ENCODE data around the gene NTN1.

The NTN1 gene

DNA sequence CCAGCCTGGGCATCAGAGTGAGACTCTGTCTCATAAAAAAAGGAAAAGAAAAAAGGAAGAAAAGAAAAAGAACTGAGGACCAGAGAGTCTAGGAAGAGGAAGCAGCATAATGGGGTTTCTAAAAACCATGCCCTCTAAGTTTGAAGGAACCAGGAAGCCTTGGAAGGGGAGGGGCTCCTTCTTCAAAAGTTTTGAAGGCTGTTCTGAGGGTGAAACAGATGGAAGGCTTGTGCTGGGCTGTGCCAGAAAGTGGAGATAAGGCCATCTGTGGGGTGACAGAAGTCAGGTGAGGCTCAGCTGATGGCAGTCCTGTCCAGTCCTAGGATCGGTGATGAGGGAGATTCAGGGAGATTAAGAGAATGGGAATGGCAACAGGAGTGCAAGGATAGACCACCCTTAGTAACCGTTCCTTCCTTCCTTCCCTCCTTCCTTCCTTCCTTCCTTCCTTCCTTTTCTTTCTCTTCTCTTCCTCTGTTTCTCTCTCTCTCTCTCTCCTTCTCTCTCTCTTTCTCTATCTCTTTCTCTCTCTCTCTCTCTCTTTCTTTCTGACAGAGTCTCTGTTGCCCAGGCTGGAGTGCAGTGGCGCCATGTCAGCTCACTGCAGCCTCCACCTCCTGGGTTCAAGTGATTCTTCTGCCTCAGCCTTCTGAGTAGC, 182.6 kb downstream of the NTN1 start:
- Histone ChIP-seq H3K27me3 (ENCODE audit: control insufficient read depth, insufficient read depth, low read length) (no peaks in the 10 kb centered on the region), H3K9ac (ENCODE audit: low read length) (no peak overlapping the region), H3K9me3 (ENCODE audit: control insufficient read depth, low read length) (no peaks in the 10 kb centered on the region)

DNA sequence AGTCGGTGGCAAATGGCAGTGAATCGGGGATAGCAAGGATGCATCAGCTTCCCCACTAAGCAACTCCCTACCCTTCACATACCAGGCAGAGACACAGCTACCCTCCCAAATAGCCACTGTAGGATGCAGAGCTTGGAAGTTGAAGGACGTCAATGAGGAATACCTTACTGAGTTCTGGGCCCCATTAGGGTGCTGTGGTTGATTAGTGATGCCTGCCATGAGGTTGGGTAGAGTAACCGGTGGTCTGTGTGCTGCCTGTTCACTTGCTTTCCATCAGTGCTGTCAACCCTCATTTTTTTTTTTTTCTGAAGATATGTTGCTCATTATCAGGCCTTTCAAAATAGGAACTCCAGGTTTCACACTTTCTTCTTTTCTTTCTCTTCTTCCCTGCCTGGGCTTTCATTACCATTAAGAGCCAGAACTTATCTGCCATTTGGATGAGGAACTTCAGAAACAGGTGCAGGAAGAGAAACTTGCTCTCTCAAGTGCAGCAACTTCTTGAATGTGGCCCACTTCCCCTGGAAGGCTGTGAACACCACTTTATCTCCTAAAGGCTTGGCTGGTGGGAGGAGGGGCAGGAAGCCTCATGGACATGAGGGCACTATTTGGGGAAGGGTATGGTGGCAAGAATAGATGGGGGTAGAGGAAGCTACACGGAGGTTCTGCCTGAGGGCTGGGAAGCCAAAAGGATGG, 183.5 kb downstream of the NTN1 start:
- Histone ChIP-seq H3K27me3 (ENCODE audit: control insufficient read depth, insufficient read depth, low read length) (no peaks in the 10 kb centered on the region), H3K4me3 (ENCODE audit: low read length) (no peak overlapping the region), H3K9me3 (ENCODE audit: control insufficient read depth, low read length) (no peaks in the 10 kb centered on the region), H3K9ac (ENCODE audit: low read length) (no peak overlapping the region), H3K36me3 (ENCODE audit: control insufficient read depth, insufficient read depth, low read length) (no peaks in the 10 kb centered on the region), H3K4me1 (ENCODE audit: control insufficient read depth, insufficient read depth, low read length) (peaks cover 9% of the 10 kb centered on the region)

More for the DNA sequence above, 182.6 kb downstream of the NTN1 start:
- H3K4me3 ChIP-seq (ENCODE audit: low read length): no peak overlapping the region
- H3K36me3 ChIP-seq (ENCODE audit: control insufficient read depth, insufficient read depth, low read length): no peaks in the 10 kb centered on the region
- peaks cover 9% of the 10 kb centered on the region for H3K4me1 ChIP-seq (ENCODE audit: control insufficient read depth, insufficient read depth, low read length)

DNA sequence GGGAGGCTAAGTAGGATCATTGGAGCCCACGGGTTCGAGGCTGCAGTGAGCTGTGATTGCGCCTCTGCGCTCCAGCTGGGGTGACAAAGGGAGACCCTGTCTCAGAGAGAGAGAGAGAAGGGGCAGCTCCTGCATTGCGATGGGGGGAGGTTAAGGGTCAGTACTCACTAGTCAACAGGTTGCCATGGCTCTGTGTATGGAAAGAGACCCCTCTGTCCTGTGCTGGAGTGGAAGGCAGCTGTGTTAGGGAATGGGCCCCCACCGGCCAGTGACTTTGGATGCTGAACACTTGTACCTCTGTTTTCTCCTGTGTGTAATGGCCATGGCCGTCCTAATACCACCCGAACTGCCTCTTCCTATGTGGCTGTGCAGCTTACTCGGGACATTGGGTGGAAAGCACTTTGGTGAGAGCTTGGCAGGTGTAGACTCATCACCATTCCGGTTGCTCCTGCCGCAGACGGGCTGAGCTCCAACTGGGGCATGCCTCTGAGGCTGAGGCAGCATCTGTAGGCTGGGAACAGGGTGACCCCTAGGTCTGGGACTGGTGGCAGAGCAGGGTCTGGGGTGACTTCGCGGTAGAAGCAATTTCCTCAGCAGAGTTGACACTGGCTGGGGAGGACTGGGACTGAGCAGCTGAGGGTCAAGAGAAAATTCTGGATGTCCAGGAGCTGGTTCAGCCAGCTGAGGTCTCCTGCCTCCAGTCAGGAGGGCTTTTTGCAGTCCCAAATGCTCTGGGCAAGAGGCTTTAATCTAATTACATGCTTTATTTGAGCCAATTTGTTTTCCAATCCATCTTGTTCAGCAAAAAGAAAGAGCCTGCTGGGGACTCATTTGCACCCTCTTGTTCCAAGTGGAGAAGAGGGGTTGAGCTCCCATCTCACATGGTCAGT, 184.5 kb downstream of the NTN1 start:
- Histone ChIP-seq H3K4me3 (ENCODE audit: low read length) (no peak overlapping the region), H3K9me3 (ENCODE audit: control insufficient read depth, low read length) (no peaks in the 10 kb centered on the region), H3K27me3 (ENCODE audit: control insufficient read depth, insufficient read depth, low read length) (no peaks in the 10 kb centered on the region), H3K9ac (ENCODE audit: low read length) (no peak overlapping the region), H3K4me1 (ENCODE audit: control insufficient read depth, insufficient read depth, low read length) (peaks cover 9% of the 10 kb centered on the region), H3K36me3 (ENCODE audit: control insufficient read depth, insufficient read depth, low read length) (no peaks in the 10 kb centered on the region)

DNA sequence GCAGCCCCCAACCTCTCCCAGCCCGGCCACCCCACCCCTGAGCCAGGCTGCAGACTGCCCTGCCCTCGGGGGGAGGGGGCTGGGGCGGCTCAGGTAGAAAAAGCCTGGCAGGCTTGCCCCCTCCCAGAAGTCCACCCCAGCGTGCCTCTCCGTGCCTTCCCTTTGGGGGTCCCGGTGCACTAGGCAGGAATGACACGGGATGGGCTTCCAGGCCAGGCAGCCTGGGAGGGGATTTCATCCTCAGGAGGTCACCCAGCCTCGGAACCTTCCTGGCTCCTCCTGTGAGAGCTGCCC, 185.0 kb downstream of the NTN1 start:
- Histone ChIP-seq H3K27me3 (ENCODE audit: control insufficient read depth, insufficient read depth, low read length) (no peaks in the 10 kb centered on the region), H3K9me3 (ENCODE audit: control insufficient read depth, low read length) (no peaks in the 10 kb centered on the region), H3K9ac (ENCODE audit: low read length) (no peak overlapping the region), H3K4me3 (ENCODE audit: low read length) (no peak overlapping the region), H3K4me1 (ENCODE audit: control insufficient read depth, insufficient read depth, low read length) (peaks cover 9% of the 10 kb centered on the region), H3K36me3 (ENCODE audit: control insufficient read depth, insufficient read depth, low read length) (no peaks in the 10 kb centered on the region)

DNA sequence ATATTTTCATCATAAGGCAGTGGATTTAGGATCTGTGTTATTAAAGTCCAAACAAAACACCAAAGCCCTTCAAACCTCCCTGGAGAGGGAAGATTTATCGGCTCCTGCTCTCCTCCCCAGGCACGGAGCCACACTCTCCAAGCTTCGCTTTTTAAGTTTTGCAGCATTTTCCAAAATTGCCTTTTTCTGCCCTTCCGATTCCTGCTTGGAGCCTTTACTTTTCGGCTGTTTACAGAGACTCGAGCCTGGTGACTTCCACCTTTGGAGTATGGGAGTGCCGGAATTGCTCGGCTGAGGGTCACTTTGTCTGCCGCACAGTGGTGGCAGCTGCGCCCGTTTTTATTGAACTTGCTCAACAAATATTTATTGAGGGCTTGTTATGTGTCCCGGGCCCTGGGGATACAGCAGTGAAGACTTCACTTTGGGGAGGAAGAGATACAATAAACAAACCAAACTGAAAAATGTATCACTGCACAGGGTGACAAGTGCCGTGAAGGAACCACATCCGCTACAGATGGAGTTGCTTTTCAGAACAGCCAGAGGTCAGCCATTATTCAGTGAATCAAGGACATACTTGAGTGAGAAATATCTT, 185.5 kb downstream of the NTN1 start:
- Histone ChIP-seq H3K4me3 (ENCODE audit: low read length) (no peak overlapping the region), H3K27me3 (ENCODE audit: control insufficient read depth, insufficient read depth, low read length) (no peaks in the 10 kb centered on the region), H3K9ac (ENCODE audit: low read length) (no peak overlapping the region), H3K9me3 (ENCODE audit: control insufficient read depth, low read length) (no peaks in the 10 kb centered on the region), H3K36me3 (ENCODE audit: control insufficient read depth, insufficient read depth, low read length) (no peaks in the 10 kb centered on the region), H3K4me1 (ENCODE audit: control insufficient read depth, insufficient read depth, low read length) (peaks cover 9% of the 10 kb centered on the region)

DNA sequence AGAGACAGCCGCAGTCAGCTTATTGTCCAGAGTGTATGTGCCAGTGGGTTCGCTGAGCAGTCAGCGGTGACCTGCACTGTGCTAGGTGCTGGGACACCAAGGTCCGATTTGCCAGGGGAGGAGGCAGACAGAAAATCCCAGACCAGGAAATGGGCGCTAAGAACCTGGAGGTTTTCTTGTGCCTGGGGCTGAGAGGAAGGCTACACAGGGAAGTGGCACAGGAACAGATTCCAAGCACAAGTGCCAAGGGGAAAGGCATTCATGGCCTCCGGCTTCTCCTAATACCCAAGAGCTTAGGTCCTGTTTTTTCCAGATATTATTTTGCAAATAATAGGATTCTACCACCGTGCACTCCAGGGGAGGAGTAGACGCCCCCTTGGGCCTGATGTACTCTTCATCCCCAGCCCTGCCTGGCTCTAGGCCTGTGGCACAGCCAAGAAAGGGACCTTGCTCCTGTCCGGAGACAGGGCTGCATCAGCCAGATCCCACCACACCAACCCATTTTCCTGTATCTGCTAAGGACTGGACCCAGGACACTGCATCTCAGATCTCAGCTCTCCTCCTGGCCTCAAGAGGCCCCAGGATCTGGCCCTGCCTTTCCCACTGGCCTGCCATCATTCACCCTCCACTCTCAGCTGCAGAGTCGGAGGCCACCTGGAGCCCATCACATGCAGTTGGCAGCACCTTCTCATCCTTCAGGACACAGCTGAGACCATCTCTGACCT, 187.2 kb downstream of the NTN1 start:
- Histone ChIP-seq H3K4me1 (ENCODE audit: control insufficient read depth, insufficient read depth, low read length) (peaks cover 9% of the 10 kb centered on the region), H3K36me3 (ENCODE audit: control insufficient read depth, insufficient read depth, low read length) (no peaks in the 10 kb centered on the region), H3K9ac (ENCODE audit: low read length) (no peak overlapping the region), H3K27me3 (ENCODE audit: control insufficient read depth, insufficient read depth, low read length) (no peaks in the 10 kb centered on the region), H3K4me3 (ENCODE audit: low read length) (no peak overlapping the region), H3K9me3 (ENCODE audit: control insufficient read depth, low read length) (no peaks in the 10 kb centered on the region)

DNA sequence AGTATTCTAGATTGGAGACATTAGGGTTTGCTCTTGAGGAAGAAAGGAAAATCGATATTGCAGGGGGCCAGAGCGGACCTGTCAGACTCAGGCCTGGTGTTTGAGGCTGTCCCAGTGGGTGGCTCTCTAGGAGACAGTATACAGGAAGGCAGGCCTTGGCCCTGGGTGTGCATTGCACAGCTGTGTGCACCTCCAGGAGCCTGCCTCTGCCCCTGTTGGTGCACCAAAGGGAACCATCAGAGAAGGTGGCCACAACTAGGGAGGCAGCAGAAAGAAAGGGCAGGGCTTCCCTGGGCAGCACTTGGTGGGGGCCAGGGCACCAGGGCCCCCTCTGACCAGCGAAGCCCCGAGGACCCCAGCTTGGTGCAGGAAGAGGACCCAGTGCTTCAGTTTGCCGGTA, 188.0 kb downstream of the NTN1 start:
- H3K9me3 ChIP-seq (ENCODE audit: control insufficient read depth, low read length): no peaks in the 10 kb centered on the region
- H3K9ac ChIP-seq (ENCODE audit: low read length): no peak overlapping the region
- H3K36me3 ChIP-seq (ENCODE audit: control insufficient read depth, insufficient read depth, low read length): no peaks in the 10 kb centered on the region
- no peak overlapping the region for H3K4me3 ChIP-seq (ENCODE audit: low read length)
- peaks cover 9% of the 10 kb centered on the region for H3K4me1 ChIP-seq (ENCODE audit: control insufficient read depth, insufficient read depth, low read length)
- H3K27me3 ChIP-seq (ENCODE audit: control insufficient read depth, insufficient read depth, low read length): no peaks in the 10 kb centered on the region

DNA sequence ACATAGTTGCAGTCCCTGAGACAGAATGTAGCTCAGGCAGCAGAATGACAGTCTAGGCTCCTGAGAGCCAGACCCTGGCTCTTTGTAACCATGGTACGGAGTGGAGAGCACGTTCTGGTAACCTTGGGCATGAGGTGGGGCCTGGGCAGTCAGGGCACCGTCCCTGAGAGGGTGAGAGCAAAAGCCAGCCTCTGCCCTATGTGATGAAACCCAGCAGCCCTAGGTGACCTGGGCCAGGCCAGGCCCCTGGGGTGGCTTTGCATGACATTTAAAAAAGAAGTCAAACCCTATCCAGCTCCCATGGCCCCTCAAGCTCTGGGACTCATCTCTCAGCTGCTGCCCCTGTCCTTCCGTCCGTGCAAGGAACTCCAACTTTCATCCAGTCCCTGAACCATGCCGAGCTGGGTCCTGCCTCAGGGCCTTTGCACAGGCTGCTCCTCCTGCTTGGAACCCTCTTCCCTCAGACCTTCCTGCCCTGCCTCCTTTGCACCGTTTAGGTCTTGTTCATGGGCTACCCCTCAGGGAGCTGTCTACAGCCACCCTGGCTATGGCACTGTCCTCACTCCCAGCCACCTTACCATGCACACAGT, 188.6 kb downstream of the NTN1 start:
- Histone ChIP-seq H3K27me3 (ENCODE audit: control insufficient read depth, insufficient read depth, low read length) (no peaks in the 10 kb centered on the region), H3K36me3 (ENCODE audit: control insufficient read depth, insufficient read depth, low read length) (no peaks in the 10 kb centered on the region), H3K4me1 (ENCODE audit: control insufficient read depth, insufficient read depth, low read length) (peaks cover 9% of the 10 kb centered on the region), H3K9ac (ENCODE audit: low read length) (no peak overlapping the region), H3K4me3 (ENCODE audit: low read length) (no peak overlapping the region), H3K9me3 (ENCODE audit: control insufficient read depth, low read length) (no peaks in the 10 kb centered on the region)

DNA sequence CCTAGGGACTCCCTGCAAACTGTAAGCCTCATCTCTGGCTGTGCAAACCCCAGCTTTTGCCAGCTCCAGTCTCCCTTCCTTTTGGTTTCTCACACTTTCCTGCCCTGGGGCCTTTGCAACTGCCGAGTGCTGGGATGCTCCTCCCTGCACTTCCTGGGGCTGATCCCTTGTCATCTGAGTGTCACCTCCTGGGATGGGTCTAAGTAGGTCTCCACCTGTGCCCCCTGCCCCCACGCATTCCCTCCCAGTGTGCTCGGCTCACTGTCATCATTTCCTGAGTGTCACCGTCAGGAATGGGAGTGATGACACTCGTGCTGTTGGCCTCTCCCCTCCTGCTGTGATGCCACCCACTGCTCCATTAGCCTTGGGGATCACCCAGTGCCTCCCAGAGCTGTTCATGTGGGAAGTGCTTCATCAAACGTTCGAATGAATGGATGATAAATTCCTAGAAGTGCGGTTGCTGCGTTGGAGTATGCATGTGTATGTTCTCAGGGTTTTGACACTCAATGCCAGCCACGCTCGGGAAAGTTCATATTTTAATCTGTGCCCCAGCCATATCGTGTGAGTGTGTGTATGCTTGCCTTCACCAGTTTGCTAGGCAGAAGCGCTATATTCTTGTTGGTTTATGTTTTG, 189.9 kb downstream of the NTN1 start:
- Histone ChIP-seq H3K27me3 (ENCODE audit: control insufficient read depth, insufficient read depth, low read length) (no peaks in the 10 kb centered on the region), H3K4me3 (ENCODE audit: low read length) (no peak overlapping the region)

DNA sequence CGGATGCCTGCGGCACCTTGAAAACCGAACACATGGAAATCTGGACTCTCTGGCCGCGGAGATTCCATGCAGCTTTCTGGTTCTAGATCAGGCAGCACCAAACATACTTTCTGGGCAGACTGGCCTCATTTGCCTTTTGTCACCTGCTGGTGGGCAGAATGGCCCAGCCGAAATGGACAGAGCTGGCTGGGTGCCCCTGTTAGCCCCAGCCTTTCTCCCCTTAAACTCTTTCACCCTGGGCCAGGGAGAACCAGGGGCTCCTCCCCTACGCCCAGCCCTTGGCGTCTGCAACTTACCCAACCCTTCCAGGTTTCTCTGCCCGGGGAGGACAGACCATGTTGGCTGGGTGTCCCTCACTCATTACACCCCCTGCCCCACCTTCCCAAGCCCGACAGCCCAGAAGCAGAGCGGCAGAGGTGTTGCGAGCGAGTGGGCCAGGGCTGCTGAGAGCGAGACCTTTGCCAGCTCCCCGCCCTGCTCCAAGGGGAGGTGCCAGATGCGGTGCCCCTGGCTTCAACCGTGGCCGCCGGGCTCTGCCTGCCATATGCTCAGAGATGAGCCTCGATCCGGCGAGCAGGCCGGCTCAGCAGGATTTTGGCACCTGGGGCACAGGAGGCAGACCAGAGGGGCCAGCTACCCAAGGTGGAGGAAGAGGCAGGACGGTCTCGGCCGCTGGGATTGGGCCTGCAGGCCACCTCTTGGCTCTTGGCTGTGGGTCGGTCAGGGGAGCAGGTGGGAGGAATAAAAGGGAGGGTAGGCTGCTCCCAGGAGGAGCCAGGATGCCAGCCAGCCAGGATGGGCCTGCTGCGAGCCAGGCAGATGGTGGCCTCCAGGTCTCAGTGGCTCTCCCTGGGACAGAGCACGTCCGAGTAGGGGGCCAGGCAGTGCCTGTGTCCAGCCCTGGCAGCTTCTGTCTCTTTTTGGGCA, 191.3 kb downstream of the NTN1 start:
- no peaks in the 10 kb centered on the region for H3K27me3 ChIP-seq (ENCODE audit: control insufficient read depth, insufficient read depth, low read length)
- H3K4me3 ChIP-seq (ENCODE audit: low read length): no peak overlapping the region
- no peaks in the 10 kb centered on the region for H3K4me1 ChIP-seq (ENCODE audit: control insufficient read depth, insufficient read depth, low read length)
- no peak overlapping the region for H3K9ac ChIP-seq (ENCODE audit: low read length)
- H3K9me3 ChIP-seq (ENCODE audit: control insufficient read depth, low read length): no peaks in the 10 kb centered on the region
- H3K36me3 ChIP-seq (ENCODE audit: control insufficient read depth, insufficient read depth, low read length): no peaks in the 10 kb centered on the region

More for the DNA sequence above, 189.9 kb downstream of the NTN1 start:
- Histone ChIP-seq H3K9ac (ENCODE audit: low read length) (no peak overlapping the region), H3K9me3 (ENCODE audit: control insufficient read depth, low read length) (no peaks in the 10 kb centered on the region), H3K36me3 (ENCODE audit: control insufficient read depth, insufficient read depth, low read length) (no peaks in the 10 kb centered on the region), H3K4me1 (ENCODE audit: control insufficient read depth, insufficient read depth, low read length) (peaks cover 9% of the 10 kb centered on the region)

Measured in mucosa of stomach (tissue), 1 donor.